ENCODE measurements around the gene TFE3.

DNA sequence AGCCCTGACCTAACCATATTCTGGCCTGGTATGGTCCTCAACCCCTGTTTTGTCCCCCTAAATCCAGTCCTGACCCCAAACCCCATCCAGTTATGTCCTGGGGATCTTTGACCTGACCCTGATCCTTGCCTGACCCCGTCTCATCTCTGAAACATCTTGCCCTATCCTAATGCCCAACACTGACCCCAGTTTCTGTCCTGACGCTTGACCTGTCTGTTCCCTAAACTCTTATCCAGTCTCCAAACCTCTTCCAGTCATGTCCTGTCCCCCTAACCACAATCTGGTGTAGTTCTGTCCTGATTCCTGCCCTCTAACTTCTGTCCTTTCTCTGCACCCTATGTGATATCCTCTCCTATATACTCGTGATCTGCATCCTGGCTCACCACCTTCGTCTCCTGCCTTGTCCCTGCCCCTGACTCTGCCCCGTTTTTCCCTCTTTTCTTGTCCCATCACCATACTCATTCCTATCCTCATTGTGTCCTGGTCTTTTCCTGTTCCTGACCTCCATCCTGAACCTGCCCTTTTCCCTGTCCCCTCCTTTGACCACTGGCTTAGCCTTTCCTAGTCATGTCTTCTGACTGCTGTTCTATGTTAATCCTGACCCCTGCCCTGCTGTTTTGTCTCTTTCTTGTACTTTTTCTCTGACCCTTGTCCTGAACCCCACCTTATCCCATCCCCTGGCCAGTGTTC, 11.1 kb upstream of the TFE3 start:
- no peak for TF ChIP-seq EZH2 (IDR thresholded peaks at IDR 0.05)
- no peak for TF ChIP-seq POLR2AphosphoS5 (IDR thresholded peaks at IDR 0.05; ENCODE audit: borderline replicate concordance, low read depth, low read length)
- TF ChIP-seq FOXP2 (optimal IDR thresholded peaks at IDR 0.05; ENCODE audit: control extremely low read depth, extremely low read length, insufficient read depth) = no peak
